WTC11 (cell line): Measurements from ENCODE around the gene MARCHF7.

Experiments used
- CBFB ChIP-seq: sonication (generic); formaldehyde crosslinking; IDR thresholded peaks from 2 replicates; pipeline ENCODE4 v1.8.1; 2022; ENCODE audit warnings: mild to moderate bottlenecking, low read depth, missing genetic modification reagents
- CTCF ChIP-seq: fragments of 200-600 bp; IDR thresholded peaks from 2 replicates; pipeline ENCODE4 v1.8.0; 2022; ENCODE audit warnings: antibody characterized with exemption
- E2F5 ChIP-seq: sonication (generic); formaldehyde crosslinking; IDR thresholded peaks from 2 replicates; pipeline ENCODE4 v1.8.1; 2022; ENCODE audit warnings: mild to moderate bottlenecking, moderate library complexity, missing genetic modification reagents
- ETV6 ChIP-seq: sonication (generic); formaldehyde crosslinking; IDR thresholded peaks from 2 replicates; pipeline ENCODE4 v1.8.1; 2022; ENCODE audit warnings: mild to moderate bottlenecking, missing genetic modification reagents
- HMGA2 ChIP-seq: fragments of 250-450 bp; sonication (Bioruptor Pico); IDR thresholded peaks from 2 replicates; pipeline ENCODE4 v1.4.0; 2021; ENCODE audit warnings: mild to moderate bottlenecking, moderate library complexity
- IRF2 ChIP-seq: sonication (generic); formaldehyde crosslinking; IDR thresholded peaks from 2 replicates; pipeline ENCODE4 v1.8.0; 2022; ENCODE audit warnings: low read depth, missing genetic modification reagents, borderline replicate concordance
- JUN ChIP-seq: sonication (generic); formaldehyde crosslinking; IDR thresholded peaks from 2 replicates; pipeline ENCODE4 v1.8.0; 2023; ENCODE audit warnings: mild to moderate bottlenecking, missing genetic modification reagents
- NR3C1 ChIP-seq: sonication (generic); formaldehyde crosslinking; conservative IDR thresholded peaks from 2 replicates; pipeline ENCODE4 v1.8.1; 2023; ENCODE audit warnings: low read depth, mild to moderate bottlenecking, missing genetic modification reagents
- RELA ChIP-seq: sonication (generic); formaldehyde crosslinking; IDR thresholded peaks from 2 replicates; pipeline ENCODE4 v1.8.1; 2022; ENCODE audit warnings: missing genetic modification reagents, mild to moderate bottlenecking, borderline replicate concordance
- SMAD3 ChIP-seq: sonication (generic); formaldehyde crosslinking; IDR thresholded peaks from 2 replicates; pipeline ENCODE4 v1.8.0; 2022; ENCODE audit warnings: missing genetic modification reagents, mild to moderate bottlenecking, borderline replicate concordance
- TF ChIP-seq, protein P1 (sequence below): sonication (generic); formaldehyde crosslinking; IDR thresholded peaks from 2 replicates; pipeline ENCODE4 v1.8.1; 2023; ENCODE audit warnings: mild to moderate bottlenecking, missing genetic modification reagents
- TF ChIP-seq, protein P2 (sequence below): sonication (generic); formaldehyde crosslinking; IDR thresholded peaks from 2 replicates; pipeline ENCODE4 v1.8.1; 2023; ENCODE audit warnings: mild to moderate bottlenecking, moderate library complexity, missing genetic modification reagents
- TF ChIP-seq, protein P3 (sequence below): sonication (generic); formaldehyde crosslinking; conservative IDR thresholded peaks from 2 replicates; pipeline ENCODE4 v1.8.1; 2022; ENCODE audit warnings: mild to moderate bottlenecking, missing genetic modification reagents

GRCh38 chr2:159711562-159712142 is 654 bp upstream of the MARCHF7 start:
- TF ChIP-seq CBFB, result no peak
- no peak for TF ChIP-seq NR3C1 (CRISPR knock-in tag)
- TF ChIP-seq, protein P1, sequence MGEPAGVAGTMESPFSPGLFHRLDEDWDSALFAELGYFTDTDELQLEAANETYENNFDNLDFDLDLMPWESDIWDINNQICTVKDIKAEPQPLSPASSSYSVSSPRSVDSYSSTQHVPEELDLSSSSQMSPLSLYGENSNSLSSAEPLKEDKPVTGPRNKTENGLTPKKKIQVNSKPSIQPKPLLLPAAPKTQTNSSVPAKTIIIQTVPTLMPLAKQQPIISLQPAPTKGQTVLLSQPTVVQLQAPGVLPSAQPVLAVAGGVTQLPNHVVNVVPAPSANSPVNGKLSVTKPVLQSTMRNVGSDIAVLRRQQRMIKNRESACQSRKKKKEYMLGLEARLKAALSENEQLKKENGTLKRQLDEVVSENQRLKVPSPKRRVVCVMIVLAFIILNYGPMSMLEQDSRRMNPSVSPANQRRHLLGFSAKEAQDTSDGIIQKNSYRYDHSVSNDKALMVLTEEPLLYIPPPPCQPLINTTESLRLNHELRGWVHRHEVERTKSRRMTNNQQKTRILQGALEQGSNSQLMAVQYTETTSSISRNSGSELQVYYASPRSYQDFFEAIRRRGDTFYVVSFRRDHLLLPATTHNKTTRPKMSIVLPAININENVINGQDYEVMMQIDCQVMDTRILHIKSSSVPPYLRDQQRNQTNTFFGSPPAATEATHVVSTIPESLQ (CRISPR knock-in tag), result no peak
- TF ChIP-seq CTCF, result no peak
- TF ChIP-seq HMGA2 (CRISPR knock-in tag), result no peak
- TF ChIP-seq, protein P2, sequence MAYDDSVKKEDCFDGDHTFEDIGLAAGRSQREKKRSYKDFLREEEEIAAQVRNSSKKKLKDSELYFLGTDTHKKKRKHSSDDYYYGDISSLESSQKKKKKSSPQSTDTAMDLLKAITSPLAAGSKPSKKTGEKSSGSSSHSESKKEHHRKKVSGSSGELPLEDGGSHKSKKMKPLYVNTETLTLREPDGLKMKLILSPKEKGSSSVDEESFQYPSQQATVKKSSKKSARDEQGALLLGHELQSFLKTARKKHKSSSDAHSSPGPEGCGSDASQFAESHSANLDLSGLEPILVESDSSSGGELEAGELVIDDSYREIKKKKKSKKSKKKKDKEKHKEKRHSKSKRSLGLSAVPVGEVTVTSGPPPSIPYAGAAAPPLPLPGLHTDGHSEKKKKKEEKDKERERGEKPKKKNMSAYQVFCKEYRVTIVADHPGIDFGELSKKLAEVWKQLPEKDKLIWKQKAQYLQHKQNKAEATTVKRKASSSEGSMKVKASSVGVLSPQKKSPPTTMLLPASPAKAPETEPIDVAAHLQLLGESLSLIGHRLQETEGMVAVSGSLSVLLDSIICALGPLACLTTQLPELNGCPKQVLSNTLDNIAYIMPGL (CRISPR knock-in tag), result no peak
- TF ChIP-seq, protein P3, sequence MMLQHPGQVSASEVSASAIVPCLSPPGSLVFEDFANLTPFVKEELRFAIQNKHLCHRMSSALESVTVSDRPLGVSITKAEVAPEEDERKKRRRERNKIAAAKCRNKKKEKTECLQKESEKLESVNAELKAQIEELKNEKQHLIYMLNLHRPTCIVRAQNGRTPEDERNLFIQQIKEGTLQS, result no peak
- TF ChIP-seq JUN, result no peak
- no peak for TF ChIP-seq E2F5 (CRISPR knock-in tag)
- no peak for TF ChIP-seq SMAD3
- no peak for TF ChIP-seq IRF2
- no peak for TF ChIP-seq RELA
- no peak for TF ChIP-seq ETV6 (CRISPR knock-in tag)
